Left lung (tissue), 10 donors: Measurements from ENCODE around the gene MS4A4E. TPM values are rescaled to one million over a fixed set of nuclear protein-coding genes. Genes with fewer than 3 reads are reported as not detected.

Source experiments
- ATAC-seq: fragments of 200-7000 bp; cut with Tn5 transposase; one replicate; pipeline ENCODE4 v1.9.1; 2020; ENCODE audit warnings: moderate library complexity
- DNase-seq, 4 donors: peaks; one replicate each; pipeline ENCODE4 v3.0.0-alpha.2; 2013 to 2020
- H3K27ac ChIP-seq, 2 donors: fragments of 200-600 bp; sonication (generic) in 1 of 2; one replicate each; pipeline versions ENCODE4 v1.5.0 to v1.8.0; 2020 to 2021
- H3K27me3 ChIP-seq, 2 donors: fragments of 200-600 bp; sonication (generic) in 1 of 2; one replicate each; pipeline versions ENCODE4 v1.5.0 to v1.8.0; 2020 to 2021
- H3K36me3 ChIP-seq, 2 donors: fragments of 200-600 bp; sonication (generic) in 1 of 2; one replicate each; pipeline versions ENCODE4 v1.5.0 to v1.8.0; 2020 to 2021
- H3K4me1 ChIP-seq, 2 donors: fragments of 200-600 bp; one replicate each; pipeline ENCODE4 v1.8.0; 2021
- H3K4me3 ChIP-seq, 2 donors: fragments of 200-600 bp; sonication (generic) in 1 of 2; one replicate each; pipeline versions ENCODE4 v1.5.0 to v1.8.0; 2020 to 2021; ENCODE audit warnings: mild to moderate bottlenecking in 1 of 2
- H3K9me3 ChIP-seq, 2 donors: fragments of 200-600 bp; sonication (generic) in 1 of 2; one replicate each; pipeline versions ENCODE4 v1.5.0 to v1.8.0; 2020 to 2021
- CTCF ChIP-seq, 2 donors: fragments of 200-600 bp; sonication (generic) in 1 of 2; IDR thresholded peaks; one replicate each; pipeline versions ENCODE4 v1.5.0 to v1.8.0; 2021; ENCODE audit warnings: antibody characterized with exemption in 2 of 2
- intact Hi-C, 2 donors: fragments of 100-400 bp; cut with DNase I; formaldehyde crosslinking; loops; one replicate each; pipeline versions ENCODE4 v1.11.2 to v1.14.2; 2022
- polyA plus RNA-seq, 6 donors: library from polyadenylated mRNA; unstranded; fragments of 120-200 nt; gene quantifications; one replicate each; pipeline ENCODE4 v1.2.1, GENCODE V29; 2013; ENCODE audit not compliant: insufficient read length in 6 of 6
- total RNA-seq, 2 donors: library from RNA; stranded (reverse); fragmentation: NEBNext Ultra II Directional; extraction: Animal tissue kit (Norgen Biotek cat#: 25700); gene quantifications; one replicate each; pipeline ENCODE4 v1.2.1, GENCODE V29; 2021
- donor health status: DM: no; HTN: yes; CAD: no.
- donor health status: DM: no; HTN: no; CAD: no.

Gene MS4A4E
- total and polyA plus RNA-seq, 8 donors: 1.2 to 3.0 (median 2.1) TPM

- Histone ChIP-seq H3K36me3 (no peaks in the 10 kb centered on the region), H3K27me3 (no peaks in the 10 kb centered on the region), H3K4me1 (no peaks in the 10 kb centered on the region), H3K27ac (no peak overlapping the region), H3K4me3 (no peak overlapping the region), H3K9me3 (peaks cover 0 to 11% of the 10 kb centered on the region in 2 donors)
- intact Hi-C loops: no loop called here
- peak; percentile 25 for ATAC-seq
- no peak for TF ChIP-seq CTCF (IDR thresholded peaks at IDR 0.05)
- no peak for DNase-seq
These were observed 20.5 kb upstream of the MS4A4E start for GRCh38 chr11:60263402-60263801.

GRCh38 chr11:60261014-60261413, 18.1 kb upstream of the MS4A4E start:
- DNase-seq (no peak), ATAC-seq (no peak)
- Histone ChIP-seq H3K4me3 (no peak overlapping the region), H3K4me1 (no peaks in the 10 kb centered on the region), H3K36me3 (no peaks in the 10 kb centered on the region), H3K27me3 (no peaks in the 10 kb centered on the region), H3K27ac (no peak overlapping the region), H3K9me3 (peaks cover 0 to 11% of the 10 kb centered on the region in 2 donors)
- intact Hi-C loops: no loop called here
- no peak for TF ChIP-seq CTCF (IDR thresholded peaks at IDR 0.05)

GRCh38 chr11:60257956-60258722, 15.2 kb upstream of the MS4A4E start:
- no peak overlapping the region for H3K27ac ChIP-seq
- no peak overlapping the region for H3K4me3 ChIP-seq
- TF ChIP-seq CTCF (IDR thresholded peaks at IDR 0.05): no peak
- intact Hi-C loops: no loop called here
- peaks cover 0 to 6% of the 10 kb centered on the region in 2 donors for H3K4me1 ChIP-seq
- ATAC-seq (no peak), DNase-seq (no peak)
- H3K36me3 ChIP-seq: no peaks in the 10 kb centered on the region
- H3K9me3 ChIP-seq: peaks cover 0 to 19% of the 10 kb centered on the region in 2 donors
- no peaks in the 10 kb centered on the region for H3K27me3 ChIP-seq

GRCh38 chr11:60252213-60253108, 9.5 kb upstream of the MS4A4E start:
- peaks cover 0 to 28% of the 10 kb centered on the region in 2 donors for H3K4me1 ChIP-seq
- no peak for TF ChIP-seq CTCF (IDR thresholded peaks at IDR 0.05)
- peak overlapping the region in 1 of 2 donors; percentile 53 for H3K27ac ChIP-seq
- H3K4me3 ChIP-seq: no peak overlapping the region
- H3K36me3 ChIP-seq: no peaks in the 10 kb centered on the region
- DNase-seq (no peak), ATAC-seq (peak; percentile 48)
- H3K9me3 ChIP-seq: peaks cover 0 to 8% of the 10 kb centered on the region in 2 donors
- no peaks in the 10 kb centered on the region for H3K27me3 ChIP-seq
- intact Hi-C loops: no loop called here
